WTC11 (cell line): Measurements from ENCODE around the gene SH3GLB2. TPM values are rescaled to one million over a fixed set of nuclear protein-coding genes. Genes with fewer than 3 reads are reported as not detected.

Experiments
- ATAC-seq: fragments of 200-7000 bp; cut with Tn5 transposase; 2 replicates; pipeline ENCODE4 v1.10.0; 2021; ENCODE audit warnings: mild to moderate bottlenecking, moderate library complexity
- CTCF ChIA-PET: fragments of 300-600 bp; sonication (Branson Sonifier 250); formaldehyde crosslinking; loops from one replicate; lab custom pipeline; 2021; ENCODE audit warnings: antibody characterized with exemption; lab: Charles Lee
- POLR2A ChIA-PET: fragments of 350-600 bp; sonication (Branson Sonifier 250); formaldehyde crosslinking; loops from one replicate; lab custom pipeline; 2021; ENCODE audit warnings: antibody characterized with exemption; lab: Charles Lee
- DNase-seq: peaks from one replicate; pipeline ENCODE4 v3.0.0; 2021; ENCODE audit warnings: low spot score
- H3K27ac Mint-ChIP-seq: 2 replicates; pipeline ENCODE4 v1.8.0; 2021; ENCODE audit warnings: mixed read lengths
- H3K27me3 Mint-ChIP-seq: 2 replicates; pipeline ENCODE4 v1.8.0; 2021; ENCODE audit warnings: low read depth, mild to moderate bottlenecking, moderate library complexity, mixed read lengths
- H3K36me3 Mint-ChIP-seq: 2 replicates; pipeline ENCODE4 v1.8.0; 2021; ENCODE audit warnings: mixed read lengths
- H3K4me1 Mint-ChIP-seq: 2 replicates; pipeline ENCODE4 v1.8.0; 2022; ENCODE audit warnings: mixed read lengths
- H3K4me3 Mint-ChIP-seq: 2 replicates; pipeline ENCODE4 v1.8.0; 2021; ENCODE audit warnings: mild to moderate bottlenecking, moderate library complexity, mixed read lengths
- H3K9me3 Mint-ChIP-seq: 2 replicates; pipeline ENCODE4 v1.8.0; 2021; ENCODE audit warnings: mixed read lengths
- ATF3 ChIP-seq: sonication (generic); formaldehyde crosslinking; conservative IDR thresholded peaks from 2 replicates; pipeline ENCODE4 v1.8.1; 2022; ENCODE audit warnings: mild to moderate bottlenecking, missing genetic modification reagents
- CBFB ChIP-seq: sonication (generic); formaldehyde crosslinking; IDR thresholded peaks from 2 replicates; pipeline ENCODE4 v1.8.1; 2022; ENCODE audit warnings: mild to moderate bottlenecking, low read depth, missing genetic modification reagents
- E2F5 ChIP-seq: sonication (generic); formaldehyde crosslinking; IDR thresholded peaks from 2 replicates; pipeline ENCODE4 v1.8.1; 2022; ENCODE audit warnings: mild to moderate bottlenecking, moderate library complexity, missing genetic modification reagents
- EMX1 ChIP-seq: fragments of 250-450 bp; sonication (Bioruptor Pico); IDR thresholded peaks from 2 replicates; pipeline ENCODE4 v1.8.0; 2021; ENCODE audit warnings: mild to moderate bottlenecking
- FOXJ3 ChIP-seq: sonication (generic); formaldehyde crosslinking; IDR thresholded peaks from 2 replicates; pipeline ENCODE4 v1.9.0; 2021; ENCODE audit warnings: missing genetic modification reagents, mild to moderate bottlenecking, borderline replicate concordance
- HMGXB4 ChIP-seq: sonication (generic); formaldehyde crosslinking; IDR thresholded peaks from 2 replicates; pipeline ENCODE4 v1.8.1; 2023; ENCODE audit warnings: mild to moderate bottlenecking, moderate library complexity, missing genetic modification reagents
- IRF1 ChIP-seq: sonication (generic); formaldehyde crosslinking; IDR thresholded peaks from 2 replicates; pipeline ENCODE4 v1.8.0; 2023; ENCODE audit warnings: missing genetic modification reagents
- JAZF1 ChIP-seq: fragments of 250-450 bp; sonication (Bioruptor Pico); IDR thresholded peaks from 2 replicates; pipeline ENCODE4 v1.9.0; 2021; ENCODE audit warnings: moderate library complexity, mild to moderate bottlenecking, inconsistent platforms
- KAT7 ChIP-seq: sonication (generic); formaldehyde crosslinking; IDR thresholded peaks from 2 replicates; pipeline ENCODE4 v1.8.1; 2023; ENCODE audit warnings: missing genetic modification reagents, mild to moderate bottlenecking, borderline replicate concordance
- MLX ChIP-seq: sonication (generic); formaldehyde crosslinking; IDR thresholded peaks from 2 replicates; pipeline ENCODE4 v1.8.1; 2023; ENCODE audit warnings: mild to moderate bottlenecking, missing genetic modification reagents, moderate library complexity
- NFYB ChIP-seq: sonication (generic); formaldehyde crosslinking; conservative IDR thresholded peaks from 2 replicates; pipeline ENCODE4 v1.8.0; 2022; ENCODE audit warnings: low read depth, missing genetic modification reagents
- PREB ChIP-seq: sonication (generic); formaldehyde crosslinking; IDR thresholded peaks from 2 replicates; pipeline ENCODE4 v1.8.1; 2022; ENCODE audit warnings: mild to moderate bottlenecking, missing genetic modification reagents, moderate library complexity, borderline replicate concordance
- TP53 ChIP-seq: sonication (generic); formaldehyde crosslinking; IDR thresholded peaks from 2 replicates; pipeline ENCODE4 v1.8.1; 2023; ENCODE audit warnings: mild to moderate bottlenecking, missing genetic modification reagents
- USF2 ChIP-seq: sonication (generic); formaldehyde crosslinking; IDR thresholded peaks from 2 replicates; pipeline ENCODE4 v1.8.1; 2023; ENCODE audit warnings: mild to moderate bottlenecking, missing genetic modification reagents, moderate library complexity
- ZBTB43 ChIP-seq: sonication (generic); formaldehyde crosslinking; IDR thresholded peaks from 2 replicates; pipeline ENCODE4 v1.8.1; 2023; ENCODE audit warnings: mild to moderate bottlenecking, missing genetic modification reagents
- ZNF263 ChIP-seq: sonication (generic); formaldehyde crosslinking; IDR thresholded peaks from 2 replicates; pipeline ENCODE4 v1.8.1; 2022; ENCODE audit warnings: low read depth, mild to moderate bottlenecking, moderate library complexity, missing genetic modification reagents
- ZNF416 ChIP-seq: fragments of 250-450 bp; sonication (Bioruptor Pico); IDR thresholded peaks from 2 replicates; pipeline ENCODE4 v1.9.0; 2021; ENCODE audit warnings: mild to moderate bottlenecking, inconsistent platforms
- total RNA-seq: library from RNA; stranded (reverse); gene quantifications from 3 replicates; pipeline ENCODE4 v1.2.3, GENCODE V29; 2021

The SH3GLB2 gene
- total RNA-seq, 1 experiment from 2014 or later: 59.7 TPM

GRCh38 chr9:129012343-129012742, 15.8 kb downstream of the SH3GLB2 start:
- Mint-ChIP-seq H3K9me3 (no peaks in the 10 kb centered on the region), H3K36me3 (peaks cover 7% of the 10 kb centered on the region), H3K27ac (peak overlapping the region; percentile 74; the same call in 1 of the 2 replicates)
- TF ChIP-seq HMGXB4 (CRISPR knock-in tag) (no peak), ZBTB43 (CRISPR knock-in tag) (no peak), USF2 (CRISPR knock-in tag) (no peak), TP53 (CRISPR knock-in tag) (no peak), NFYB (CRISPR knock-in tag) (no peak), PREB (CRISPR knock-in tag) (no peak)
- TF ChIP-seq, all 79 proteins: peak for 0
- ChIA-PET POLR2A (interaction anchor here (1.0 kb wide), 1 partner anchor 8 kb away, joined by 3 read pairs; no protein-coding TSS in a partner anchor), CTCF (interaction anchor here (1.4 kb wide), 1 partner anchor 16 kb away, joined by 6 read pairs; the partner anchor contains the start of gene SH3GLB2)
- no peak for DNase-seq
- no peak for ATAC-seq
- no peak overlapping the region for H3K4me3 Mint-ChIP-seq
- no peaks in the 10 kb centered on the region for H3K27me3 Mint-ChIP-seq
- no peaks in the 10 kb centered on the region for H3K4me1 Mint-ChIP-seq

GRCh38 chr9:129011761-129012181, 16.4 kb downstream of the SH3GLB2 start:
- Mint-ChIP-seq H3K9me3 (no peaks in the 10 kb centered on the region), H3K4me1 (no peaks in the 10 kb centered on the region), H3K27me3 (no peaks in the 10 kb centered on the region), H3K36me3 (peaks cover 7% of the 10 kb centered on the region), H3K27ac (no peak overlapping the region)
- ATAC-seq: no peak
- ChIA-PET POLR2A (no interaction called here), CTCF (interaction anchor here (1.4 kb wide), 1 partner anchor 16 kb away, joined by 6 read pairs; the partner anchor contains the start of gene SH3GLB2)
- TF ChIP-seq JAZF1: no peak
- TF ChIP-seq CBFB (CRISPR knock-in tag): no peak
- no peak for TF ChIP-seq ATF3 (CRISPR knock-in tag)
- no peak for TF ChIP-seq KAT7 (CRISPR knock-in tag)
- no peak for TF ChIP-seq IRF1 (CRISPR knock-in tag)
- TF ChIP-seq NFYB (CRISPR knock-in tag): no peak
- TF ChIP-seq ZNF416 (CRISPR knock-in tag): no peak
- TF ChIP-seq ZBTB43 (CRISPR knock-in tag): no peak
- no peak for TF ChIP-seq FOXJ3 (CRISPR knock-in tag)
- TF ChIP-seq, all 79 proteins: peak for 0
- DNase-seq: no peak
- no peak overlapping the region for H3K4me3 Mint-ChIP-seq

GRCh38 chr9:129011170-129011569, 17.0 kb downstream of the SH3GLB2 start:
- H3K4me3 Mint-ChIP-seq: no peak overlapping the region
- 0 out of 2 replicates have a peak, but pooled peaks cover 2% of the 10 kb centered on the region for H3K4me1 Mint-ChIP-seq
- H3K27ac Mint-ChIP-seq: peak overlapping the region; percentile 88; the same call in 1 of the 2 replicates
- ATAC-seq (no peak), DNase-seq (no peak)
- CTCF ChIA-PET: no interaction called here
- peaks cover 10% of the 10 kb centered on the region for H3K36me3 Mint-ChIP-seq
- H3K9me3 Mint-ChIP-seq: no peaks in the 10 kb centered on the region
- POLR2A ChIA-PET: interaction anchor here (0.6 kb wide), 2 partner anchors 62 to 629 kb away, joined by 3 read pairs; no protein-coding TSS in a partner anchor
- no peaks in the 10 kb centered on the region for H3K27me3 Mint-ChIP-seq
- TF ChIP-seq EMX1 (CRISPR knock-in tag) (no peak), CBFB (CRISPR knock-in tag) (no peak), E2F5 (CRISPR knock-in tag) (no peak), MLX (no peak), ZNF263 (CRISPR knock-in tag) (no peak)
